ENCODE data around the gene WNT6.
A peak's percentile ranks its signal among the peaks of the same experiment; 100 is the strongest.

The WNT6 gene

DNA sequence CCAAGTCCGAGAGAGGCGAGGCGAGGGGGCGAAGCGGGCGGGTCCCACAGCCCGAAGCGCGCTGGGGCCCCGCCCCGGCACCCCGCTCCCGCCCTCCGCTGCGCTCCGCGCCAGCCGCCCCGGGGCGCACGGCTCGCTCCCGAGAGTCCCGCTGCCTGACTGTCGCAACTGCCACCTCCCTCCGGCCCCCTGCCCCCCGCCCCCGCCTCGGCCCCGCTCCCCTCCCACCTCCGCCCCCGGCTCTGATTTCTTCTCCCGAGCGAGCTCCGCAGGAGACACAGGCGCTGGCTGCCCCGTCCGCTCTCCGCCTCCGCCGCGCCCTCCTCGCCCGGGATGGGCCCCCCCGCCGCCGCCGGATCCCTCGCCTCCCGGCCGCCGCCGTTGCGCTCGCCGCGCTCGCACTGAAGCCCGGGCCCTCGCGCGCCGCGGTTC, at the start of gene WNT6:
Gene WNT6 (plus strand): TSS at position 250 of the 432 bp plus-strand sequence. CDS start 233 bp downstream, outside the sequence.
- Mint-ChIP-seq H3K4me3 (peak within 1 kb of the TSS; percentile 78), H3K27me3 (ENCODE audit: low read depth, poor library complexity) (peaks cover 97% of the 10 kb centered on the region), H3K36me3 (ENCODE audit: low read depth) (no peaks in the 10 kb centered on the region), H3K4me1 (peaks cover 44% of the 10 kb centered on the region), H3K27ac (no peak within 1 kb of the TSS), H3K9me3 (no peaks in the 10 kb centered on the region)
- TF ChIP-seq, protein P1, sequence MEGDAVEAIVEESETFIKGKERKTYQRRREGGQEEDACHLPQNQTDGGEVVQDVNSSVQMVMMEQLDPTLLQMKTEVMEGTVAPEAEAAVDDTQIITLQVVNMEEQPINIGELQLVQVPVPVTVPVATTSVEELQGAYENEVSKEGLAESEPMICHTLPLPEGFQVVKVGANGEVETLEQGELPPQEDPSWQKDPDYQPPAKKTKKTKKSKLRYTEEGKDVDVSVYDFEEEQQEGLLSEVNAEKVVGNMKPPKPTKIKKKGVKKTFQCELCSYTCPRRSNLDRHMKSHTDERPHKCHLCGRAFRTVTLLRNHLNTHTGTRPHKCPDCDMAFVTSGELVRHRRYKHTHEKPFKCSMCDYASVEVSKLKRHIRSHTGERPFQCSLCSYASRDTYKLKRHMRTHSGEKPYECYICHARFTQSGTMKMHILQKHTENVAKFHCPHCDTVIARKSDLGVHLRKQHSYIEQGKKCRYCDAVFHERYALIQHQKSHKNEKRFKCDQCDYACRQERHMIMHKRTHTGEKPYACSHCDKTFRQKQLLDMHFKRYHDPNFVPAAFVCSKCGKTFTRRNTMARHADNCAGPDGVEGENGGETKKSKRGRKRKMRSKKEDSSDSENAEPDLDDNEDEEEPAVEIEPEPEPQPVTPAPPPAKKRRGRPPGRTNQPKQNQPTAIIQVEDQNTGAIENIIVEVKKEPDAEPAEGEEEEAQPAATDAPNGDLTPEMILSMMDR (IDR thresholded peaks at IDR 0.05): no peak
- peak; percentile 81 for DNase-seq

DNA sequence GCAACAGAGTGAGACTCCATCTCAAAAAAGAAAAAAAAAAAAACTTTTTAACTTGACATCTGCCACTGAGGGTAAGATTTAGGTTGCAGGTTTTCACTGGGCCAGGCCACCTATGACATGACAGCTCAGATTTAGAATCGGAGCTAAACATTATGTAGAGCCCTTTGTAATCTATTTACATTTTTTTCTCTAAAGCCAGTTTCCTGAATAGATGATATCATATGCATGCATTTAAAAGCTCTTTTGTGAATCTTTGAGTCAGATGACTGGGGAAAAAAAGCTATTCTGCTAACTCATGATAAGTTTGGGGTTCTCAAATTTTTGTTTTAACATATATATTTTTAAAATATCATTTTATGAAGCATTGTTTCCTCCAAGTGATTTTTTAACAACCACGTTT, 49.3 kb upstream of the WNT6 start:
- no peak for DNase-seq
- TF ChIP-seq, protein P1 (IDR thresholded peaks at IDR 0.05): no peak
- H3K4me1 Mint-ChIP-seq: peaks cover 14% of the 10 kb centered on the region
- H3K27ac Mint-ChIP-seq: no peak overlapping the region
- peaks cover 2% of the 10 kb centered on the region for H3K9me3 Mint-ChIP-seq
- H3K4me3 Mint-ChIP-seq: no peak overlapping the region
- peaks cover 7% of the 10 kb centered on the region for H3K36me3 Mint-ChIP-seq (ENCODE audit: low read depth)
- H3K27me3 Mint-ChIP-seq (ENCODE audit: low read depth, poor library complexity): peaks cover 4% of the 10 kb centered on the region

DNA sequence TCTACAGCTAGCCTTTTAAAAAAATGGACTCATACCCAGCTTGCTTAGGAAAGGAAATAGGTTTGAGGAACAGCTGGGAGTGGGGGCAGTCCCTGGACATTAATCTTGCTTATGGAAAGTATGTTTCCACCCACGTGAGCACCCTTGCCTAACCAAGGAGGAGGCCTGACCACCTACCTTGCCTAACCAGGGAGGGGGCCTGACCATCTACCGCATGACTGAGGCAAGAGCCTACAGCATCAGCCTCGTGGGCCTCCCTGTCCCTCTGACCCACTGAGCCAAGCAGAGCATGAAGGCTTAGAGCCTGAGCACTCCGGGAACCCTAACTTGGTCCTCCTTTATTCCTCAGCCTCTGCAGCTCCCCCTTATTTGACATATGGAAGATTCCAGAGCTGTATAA, 48.2 kb upstream of the WNT6 start:
- Mint-ChIP-seq H3K9me3 (no peaks in the 10 kb centered on the region), H3K4me1 (peaks cover 4% of the 10 kb centered on the region), H3K27me3 (ENCODE audit: low read depth, poor library complexity) (peaks cover 5% of the 10 kb centered on the region), H3K27ac (no peak overlapping the region), H3K4me3 (no peak overlapping the region), H3K36me3 (ENCODE audit: low read depth) (peaks cover 5% of the 10 kb centered on the region)
- no peak for DNase-seq
- TF ChIP-seq, protein P1 (IDR thresholded peaks at IDR 0.05): no peak

DNA sequence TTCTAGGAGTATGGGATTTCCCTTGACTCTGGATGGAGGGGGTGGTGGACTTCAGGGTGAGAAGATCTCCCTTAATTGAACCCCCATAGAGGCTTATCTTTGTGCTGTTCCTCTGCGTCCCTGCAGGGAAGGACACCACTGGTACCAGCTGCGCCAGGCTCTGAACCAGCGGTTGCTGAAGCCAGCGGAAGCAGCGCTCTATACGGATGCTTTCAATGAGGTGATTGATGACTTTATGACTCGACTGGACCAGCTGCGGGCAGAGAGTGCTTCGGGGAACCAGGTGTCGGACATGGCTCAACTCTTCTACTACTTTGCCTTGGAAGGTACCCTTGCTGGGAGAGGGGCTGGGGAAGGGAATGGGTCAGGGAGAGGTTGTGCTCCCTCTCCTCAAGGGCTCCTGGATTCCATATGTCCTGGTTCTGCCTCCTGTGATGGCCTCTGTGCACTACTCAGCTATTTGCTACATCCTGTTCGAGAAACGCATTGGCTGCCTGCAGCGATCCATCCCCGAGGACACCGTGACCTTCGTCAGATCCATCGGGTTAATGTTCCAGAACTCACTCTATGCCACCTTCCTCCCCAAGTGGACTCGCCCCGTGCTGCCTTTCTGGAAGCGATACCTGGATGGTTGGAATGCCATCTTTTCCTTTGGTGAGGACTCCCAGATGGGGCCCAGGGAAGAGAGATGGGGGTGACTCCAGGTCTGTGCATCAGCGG, 47.3 kb upstream of the WNT6 start:
- Mint-ChIP-seq H3K4me3 (no peak overlapping the region), H3K9me3 (no peaks in the 10 kb centered on the region), H3K27ac (no peak overlapping the region), H3K36me3 (ENCODE audit: low read depth) (peaks cover 5% of the 10 kb centered on the region), H3K27me3 (ENCODE audit: low read depth, poor library complexity) (peaks cover 9% of the 10 kb centered on the region), H3K4me1 (peaks cover 7% of the 10 kb centered on the region)
- DNase-seq: no peak
- TF ChIP-seq, protein P1 (IDR thresholded peaks at IDR 0.05): no peak

DNA sequence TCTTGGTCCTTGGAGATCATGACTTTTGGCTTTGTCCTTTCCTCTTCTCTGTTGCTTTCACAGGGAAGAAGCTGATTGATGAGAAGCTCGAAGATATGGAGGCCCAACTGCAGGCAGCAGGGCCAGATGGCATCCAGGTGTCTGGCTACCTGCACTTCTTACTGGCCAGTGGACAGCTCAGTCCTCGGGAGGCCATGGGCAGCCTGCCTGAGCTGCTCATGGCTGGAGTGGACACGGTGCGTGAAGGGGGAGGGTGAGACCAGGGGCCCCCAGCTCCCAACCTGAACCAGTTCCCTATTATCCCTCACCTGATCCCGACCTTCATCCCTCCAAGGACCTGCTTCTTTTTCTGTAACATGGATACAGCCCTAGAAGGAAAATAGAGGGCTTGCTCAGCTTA, 46.7 kb upstream of the WNT6 start:
- Mint-ChIP-seq H3K4me1 (peaks cover 7% of the 10 kb centered on the region), H3K9me3 (no peaks in the 10 kb centered on the region), H3K27me3 (ENCODE audit: low read depth, poor library complexity) (peaks cover 9% of the 10 kb centered on the region), H3K4me3 (no peak overlapping the region), H3K27ac (no peak overlapping the region), H3K36me3 (ENCODE audit: low read depth) (peaks cover 9% of the 10 kb centered on the region)
- TF ChIP-seq, protein P1 (IDR thresholded peaks at IDR 0.05): no peak
- no peak for DNase-seq

Measured in nephron progenitor cell (in vitro differentiated cells).